LHCN-M2 (cell line): ENCODE measurements around the gene COQ5. TPM values are rescaled to one million over a fixed set of nuclear protein-coding genes. Genes with fewer than 3 reads are reported as not detected.
"Not testable (repeated sequence)": the region's sequence is repeated elsewhere in the genome, so short reads cannot be mapped to it uniquely, and the experiment has no call there.

Source experiments
- DNase-seq: peaks from one replicate; pipeline ENCODE4 v3.0.0-alpha.2; 2012; ENCODE audit warnings: low read depth
- total RNA-seq: library from RNA; depleted of rRNA; stranded (reverse); fragments of >200 nt; gene quantifications from 2 replicates; pipeline ENCODE4 v1.2.3, GENCODE V29; 2014

The COQ5 gene
- total RNA-seq, 1 experiment from 2014 or later: 33.5 TPM

GRCh38 chr12:120529641-120530417 is 871 bp upstream of the COQ5 start:
- no peak for DNase-seq

- DNase-seq: no peak
These were observed 6.4 kb downstream of the COQ5 start for GRCh38 chr12:120522568-120522967.

GRCh38 chr12:120519324-120519723 is 9.6 kb downstream of the COQ5 start:
- DNase-seq: not testable (repeated sequence)

- no peak for DNase-seq
These were observed 13.5 kb downstream of the COQ5 start for GRCh38 chr12:120515496-120515895.

GRCh38 chr12:120514002-120514401 is 15.0 kb downstream of the COQ5 start:
- no peak for DNase-seq

GRCh38 chr12:120508537-120508936 is 20.4 kb downstream of the COQ5 start:
- no peak for DNase-seq

- no peak for DNase-seq
These were observed 24.4 kb downstream of the COQ5 start for GRCh38 chr12:120504587-120504986.

- DNase-seq: peak; percentile 29
These were observed 28.4 kb downstream of the COQ5 start for GRCh38 chr12:120500581-120500980.

GRCh38 chr12:120498870-120499515 is 30.0 kb downstream of the COQ5 start:
- DNase-seq: no peak

- peak; percentile 4 for DNase-seq
These were observed 31.3 kb downstream of the COQ5 start for GRCh38 chr12:120497524-120498150.

- DNase-seq: peak; percentile 61
These were observed 32.3 kb downstream of the COQ5 start for GRCh38 chr12:120496413-120497340.

- peak; percentile 94 for DNase-seq
These were observed 33.1 kb downstream of the COQ5 start, which contains the start of gene DYNLL1 for GRCh38 chr12:120495731-120496412. Gene DYNLL1 (plus strand): TSS chr12:120496113. CDS start chr12:120496422, 309 bp downstream.

GRCh38 chr12:120495186-120495730 is 33.7 kb downstream of the COQ5 start:
- no peak for DNase-seq

GRCh38 chr12:120490833-120491512 is 38.0 kb downstream of the COQ5 start:
- no peak for DNase-seq

- no peak for DNase-seq
These were observed 38.6 kb downstream of the COQ5 start for GRCh38 chr12:120490325-120490724.

- DNase-seq: no peak
These were observed 39.9 kb downstream of the COQ5 start for GRCh38 chr12:120489018-120489417.

- DNase-seq: no peak
These were observed 40.8 kb downstream of the COQ5 start for GRCh38 chr12:120488057-120488640.

- DNase-seq: not testable (repeated sequence)
These were observed 41.4 kb downstream of the COQ5 start for GRCh38 chr12:120487552-120487951.
